OCI-LY1 (cell line): ENCODE data around the gene SKOR2.

ENCODE experiments used
- EZH2 ChIP-seq: fragments of 200-600 bp; sonication (generic), shearing (Covaris generic); IDR thresholded peaks from 2 replicates; pipeline ENCODE4 v1.8.0; 2017; ENCODE audit warnings: borderline replicate concordance, mixed run types, mild to moderate bottlenecking, antibody characterized with exemption, low read length, moderate library complexity, mixed read lengths
- TF ChIP-seq, protein P1 (sequence below): fragments of 200-600 bp; sonication (generic), shearing (Covaris generic); IDR thresholded peaks from 2 replicates; pipeline ENCODE4 v1.5.1; 2017; ENCODE audit warnings: mild to moderate bottlenecking, antibody characterized with exemption, low read length, moderate library complexity, mixed read lengths

- TF ChIP-seq, protein P1, sequence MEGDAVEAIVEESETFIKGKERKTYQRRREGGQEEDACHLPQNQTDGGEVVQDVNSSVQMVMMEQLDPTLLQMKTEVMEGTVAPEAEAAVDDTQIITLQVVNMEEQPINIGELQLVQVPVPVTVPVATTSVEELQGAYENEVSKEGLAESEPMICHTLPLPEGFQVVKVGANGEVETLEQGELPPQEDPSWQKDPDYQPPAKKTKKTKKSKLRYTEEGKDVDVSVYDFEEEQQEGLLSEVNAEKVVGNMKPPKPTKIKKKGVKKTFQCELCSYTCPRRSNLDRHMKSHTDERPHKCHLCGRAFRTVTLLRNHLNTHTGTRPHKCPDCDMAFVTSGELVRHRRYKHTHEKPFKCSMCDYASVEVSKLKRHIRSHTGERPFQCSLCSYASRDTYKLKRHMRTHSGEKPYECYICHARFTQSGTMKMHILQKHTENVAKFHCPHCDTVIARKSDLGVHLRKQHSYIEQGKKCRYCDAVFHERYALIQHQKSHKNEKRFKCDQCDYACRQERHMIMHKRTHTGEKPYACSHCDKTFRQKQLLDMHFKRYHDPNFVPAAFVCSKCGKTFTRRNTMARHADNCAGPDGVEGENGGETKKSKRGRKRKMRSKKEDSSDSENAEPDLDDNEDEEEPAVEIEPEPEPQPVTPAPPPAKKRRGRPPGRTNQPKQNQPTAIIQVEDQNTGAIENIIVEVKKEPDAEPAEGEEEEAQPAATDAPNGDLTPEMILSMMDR: no peak
- no peak for TF ChIP-seq EZH2
Measured at GRCh38 chr18:47174545-47175116, 76.8 kb downstream of the SKOR2 start.
